ENCODE measurements around the gene ETFA.

DNA sequence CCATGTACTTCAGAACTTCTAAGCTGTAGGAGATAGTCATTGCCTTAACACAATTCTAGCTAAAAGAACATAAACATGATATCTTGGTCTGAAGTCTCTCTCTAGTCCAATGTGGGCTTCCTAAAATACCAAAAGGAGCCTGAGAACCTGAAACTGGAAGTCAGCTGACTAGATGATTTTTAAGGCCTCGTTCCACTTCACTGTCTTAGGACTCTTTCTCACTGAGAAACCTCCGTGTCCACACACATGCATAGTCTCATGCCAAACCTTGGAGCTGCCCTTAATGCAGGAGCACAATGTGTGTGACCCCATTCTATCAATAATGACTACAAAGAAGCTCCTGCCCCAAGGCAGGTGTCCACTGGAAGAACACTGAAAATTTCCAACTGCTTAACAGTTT is 87.7 kb downstream of the ETFA start:
- no peak for TF ChIP-seq CTCF (IDR thresholded peaks at IDR 0.05; ENCODE audit: low read depth, low read length)
- TF ChIP-seq EZH2phosphoT487 (IDR thresholded peaks at IDR 0.05; ENCODE audit: low read depth): no peak
